GM18951 (cell line): ENCODE results near the gene TRPM3.

Experiments
- POLR2A ChIP-seq: IDR thresholded peaks from 4 replicates; pipeline ENCODE4 v1.6.1; 2011; ENCODE audit warnings: mild to moderate bottlenecking; ENCODE audit not compliant: insufficient read length, insufficient read depth; ENCODE audit errors: extremely low read depth
- in situ Hi-C: fragments of 300-500 bp; cut with MboI; formaldehyde crosslinking; loops from one replicate; pipeline ENCODE4 v1.12.0; 2022; ENCODE audit warnings: low sequenced_read_pairs, mixed read lengths, inconsistent platforms; ENCODE audit not compliant: unreplicated experiment

Gene TRPM3

GRCh38 chr9:70817311-70817710 is 304.1 kb downstream of the TRPM3 start:
- TF ChIP-seq POLR2A: no peak
- in situ Hi-C loops: no loop called here

- in situ Hi-C loops: no loop called here
- no peak for TF ChIP-seq POLR2A
These were observed 304.5 kb downstream of the TRPM3 start for GRCh38 chr9:70816891-70817290.

- no peak for TF ChIP-seq POLR2A
- in situ Hi-C loops: no loop called here
These were observed 305.1 kb downstream of the TRPM3 start for GRCh38 chr9:70816316-70816715.

DNA sequence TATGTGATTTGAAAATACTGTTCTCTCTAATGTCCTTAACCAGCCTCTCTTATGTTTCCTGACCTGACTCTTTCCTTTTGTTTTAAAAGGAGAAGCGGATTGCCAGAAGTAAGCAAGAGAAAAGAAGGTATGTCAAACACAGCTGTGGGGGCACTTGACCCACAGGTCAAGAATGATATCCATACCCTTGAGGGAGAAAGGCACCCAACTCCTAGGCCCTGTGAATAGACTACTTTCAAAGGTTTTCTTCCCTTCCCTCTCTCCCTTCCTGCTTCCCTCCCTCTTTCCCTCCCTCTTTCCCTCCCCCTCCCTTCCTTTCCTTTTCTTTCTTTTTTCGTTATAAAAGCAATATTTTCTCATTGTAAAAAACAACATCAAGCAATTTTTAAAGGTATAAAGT is 306.8 kb downstream of the TRPM3 start:
- TF ChIP-seq POLR2A: no peak
- in situ Hi-C loops: no loop called here

DNA sequence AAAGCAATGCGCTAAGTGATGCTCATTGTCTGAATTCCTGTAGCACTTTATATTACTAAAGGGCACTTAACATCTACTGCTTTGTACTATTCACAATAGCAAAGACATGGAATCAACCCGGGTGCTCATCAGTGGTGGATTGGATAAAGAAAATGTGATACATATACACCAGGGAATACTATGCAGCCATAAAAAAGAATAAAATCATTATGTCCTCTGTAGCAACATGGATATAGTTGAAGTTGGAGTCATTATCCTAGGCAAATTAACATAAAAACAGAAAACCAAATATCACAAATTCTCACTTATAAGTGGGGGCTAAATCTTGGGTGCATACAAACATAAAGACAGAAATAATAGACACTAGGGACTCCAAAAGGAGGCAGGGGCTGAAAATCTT is 308.3 kb downstream of the TRPM3 start:
- in situ Hi-C loops: no loop called here
- no peak for TF ChIP-seq POLR2A

- no peak for TF ChIP-seq POLR2A
- in situ Hi-C loops: no loop called here
These were observed 309.8 kb downstream of the TRPM3 start for GRCh38 chr9:70811638-70812037.

DNA sequence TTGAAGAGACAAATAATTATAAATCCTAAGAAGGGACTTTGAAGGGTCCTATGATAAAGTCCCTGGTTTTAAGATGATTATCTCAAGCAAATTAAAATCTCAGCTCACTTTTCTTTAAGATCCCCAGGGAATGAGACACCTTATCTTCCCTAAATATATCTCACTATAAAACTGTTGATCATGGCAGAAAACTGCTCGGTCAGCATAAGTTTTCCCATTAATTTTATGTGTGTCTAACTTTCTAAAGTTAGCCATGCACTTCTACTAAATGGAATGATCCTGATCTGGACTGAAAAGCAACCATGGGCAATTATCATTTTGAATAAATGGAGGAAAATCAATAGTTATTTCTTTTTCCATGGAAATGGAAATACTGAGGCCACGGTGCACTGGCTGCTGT is 314.5 kb downstream of the TRPM3 start:
- TF ChIP-seq POLR2A: no peak
- in situ Hi-C loops: no loop called here

DNA sequence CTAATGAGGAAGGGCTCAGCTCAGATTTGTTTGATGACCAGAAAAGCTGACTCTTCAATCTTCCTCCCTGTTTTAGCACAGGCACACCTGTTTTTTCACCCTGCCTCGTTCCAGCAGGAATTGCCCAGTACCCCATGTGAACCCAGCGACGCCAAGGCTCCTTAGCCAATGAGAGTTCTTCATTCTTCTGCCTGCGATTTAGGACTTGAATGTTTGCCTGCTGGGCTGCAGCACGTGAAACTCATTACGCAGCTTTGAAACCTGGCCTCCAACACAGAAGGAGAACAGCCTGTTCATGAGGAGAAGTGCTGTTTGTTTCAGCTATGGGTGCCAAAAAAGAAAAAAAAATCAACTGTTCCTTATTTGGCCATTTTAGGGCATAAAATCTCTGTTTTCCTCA is 315.5 kb downstream of the TRPM3 start:
- in situ Hi-C loops: no loop called here
- no peak for TF ChIP-seq POLR2A

- no peak for TF ChIP-seq POLR2A
These were observed 318.5 kb downstream of the TRPM3 start for GRCh38 chr9:70802758-70803436.

DNA sequence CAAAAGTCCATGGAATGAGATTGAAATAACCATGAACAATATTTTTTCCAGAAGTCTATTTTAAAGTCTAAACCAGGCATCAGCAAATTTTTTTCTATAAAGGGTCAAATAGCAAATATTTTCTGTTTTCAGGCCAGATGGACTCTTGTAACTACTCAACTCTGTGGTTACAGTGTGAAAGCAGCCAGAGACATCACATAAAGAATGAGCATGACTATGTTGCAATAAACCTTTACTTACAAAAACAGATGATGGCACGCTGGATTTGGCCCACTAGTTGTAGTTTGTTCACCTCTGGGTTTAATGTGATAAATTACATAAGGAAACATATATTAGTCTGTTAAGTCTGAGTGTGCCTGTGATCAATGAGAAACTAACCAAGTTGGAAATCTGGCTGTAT is 319.2 kb downstream of the TRPM3 start:
- in situ Hi-C loops: no loop called here
- no peak for TF ChIP-seq POLR2A

More at GRCh38 chr9:70802758-70803436, 318.5 kb downstream of the TRPM3 start:
- in situ Hi-C loops: no loop called here

DNA sequence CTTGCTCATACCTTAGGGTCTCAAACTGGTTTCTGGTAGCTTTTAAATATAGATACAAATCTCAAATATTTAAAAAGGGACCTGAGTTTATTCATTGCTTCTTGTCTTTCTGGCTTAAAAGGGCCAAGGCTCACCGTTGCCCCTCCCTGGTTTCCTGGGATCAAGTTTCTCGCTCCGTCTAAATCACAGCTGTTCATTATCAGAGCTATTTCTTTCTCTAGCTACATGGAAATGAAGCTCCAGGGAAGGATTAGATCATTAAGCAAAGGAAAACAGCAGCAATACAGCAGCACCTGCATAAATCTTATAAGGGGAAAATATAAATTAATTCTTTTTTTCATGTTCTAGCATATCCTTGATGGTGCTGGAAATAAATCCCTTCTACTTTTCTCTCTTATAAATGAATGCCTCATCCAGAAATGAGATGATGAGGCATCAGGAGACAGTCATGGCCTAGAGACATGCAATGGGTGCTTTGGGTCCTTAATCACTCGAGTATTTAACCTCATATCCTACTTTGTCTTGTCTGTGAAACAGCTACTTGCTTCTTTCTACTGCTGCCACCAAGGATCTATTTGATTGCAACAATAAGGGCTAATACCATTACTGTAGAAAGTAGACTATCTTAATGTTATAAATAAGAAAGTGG is 320.1 kb downstream of the TRPM3 start:
- no peak for TF ChIP-seq POLR2A
- in situ Hi-C loops: no loop called here

DNA sequence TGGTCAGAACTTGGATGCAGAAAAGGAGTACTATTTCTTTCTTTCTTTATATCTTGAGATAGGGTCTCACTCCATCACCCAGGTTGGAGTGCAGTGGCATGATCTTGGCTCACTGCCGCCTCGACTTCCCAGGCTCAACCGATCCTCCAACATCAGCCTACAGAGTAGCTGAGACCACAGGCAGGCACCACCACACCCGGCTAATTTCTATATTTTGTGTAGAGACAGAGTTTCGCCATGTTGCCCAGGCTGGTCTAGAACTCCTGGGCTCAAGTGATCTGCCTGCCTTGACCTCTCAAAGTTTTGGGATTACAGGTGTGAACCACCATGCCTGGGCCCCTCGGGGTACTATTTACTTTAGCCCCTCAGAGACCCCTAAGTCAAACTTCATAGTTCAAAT is 323.4 kb downstream of the TRPM3 start:
- in situ Hi-C loops: no loop called here
- TF ChIP-seq POLR2A: no peak

- in situ Hi-C loops: no loop called here
- TF ChIP-seq POLR2A: no peak
These were observed 325.6 kb downstream of the TRPM3 start for GRCh38 chr9:70795841-70796240.

DNA sequence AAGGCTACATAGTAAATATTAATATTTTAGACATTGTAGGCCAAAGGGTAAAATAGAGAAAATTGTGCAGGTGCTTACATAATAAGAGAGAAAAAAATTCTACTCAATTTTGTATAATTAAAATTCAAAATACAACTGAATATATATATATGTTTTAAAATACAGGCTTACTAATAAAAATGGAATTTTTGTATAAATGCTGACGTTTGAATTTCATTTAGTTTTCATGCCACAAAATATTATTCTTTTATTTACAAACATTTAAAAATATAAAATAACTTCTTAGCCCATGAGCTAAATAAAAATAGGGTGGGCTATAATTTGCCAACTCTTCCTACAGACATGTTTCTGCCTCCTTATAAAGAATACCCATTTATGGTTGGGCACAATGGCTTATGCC is 328.6 kb downstream of the TRPM3 start:
- TF ChIP-seq POLR2A: no peak
- in situ Hi-C loops: no loop called here
